ENCODE results near the gene ATP5F1E.
"Not testable (repeated sequence)": the region's sequence is repeated elsewhere in the genome, so short reads cannot be mapped to it uniquely, and the experiment has no call there.

Gene ATP5F1E

GRCh38 chr20:59019217-59019616 lies 12.9 kb downstream of the ATP5F1E start, which contains the start of gene TUBB1:
TSS of gene TUBB1 (plus strand) at chr20:59019429. CDS start at chr20:59019523, 94 bp downstream.
- DNase-seq (ENCODE audit: low read depth) = peak; percentile 43

- no peak for DNase-seq (ENCODE audit: low read depth)
Measured at GRCh38 chr20:59018817-59019216, 13.3 kb downstream of the ATP5F1E start.

- DNase-seq (ENCODE audit: low read depth) = no peak
Measured at GRCh38 chr20:59017493-59018231, 14.5 kb downstream of the ATP5F1E start.

GRCh38 chr20:59016795-59017492 lies 15.2 kb downstream of the ATP5F1E start:
- DNase-seq (ENCODE audit: low read depth) = no peak

GRCh38 chr20:59015812-59016711 lies 16.1 kb downstream of the ATP5F1E start:
- DNase-seq (ENCODE audit: low read depth) = no peak

GRCh38 chr20:59015411-59015810 lies 16.7 kb downstream of the ATP5F1E start:
- no peak for DNase-seq (ENCODE audit: low read depth)

- no peak for DNase-seq (ENCODE audit: low read depth)
Measured at GRCh38 chr20:59014680-59015389, 17.3 kb downstream of the ATP5F1E start.

GRCh38 chr20:59013959-59014608 lies 18.1 kb downstream of the ATP5F1E start:
- DNase-seq (ENCODE audit: low read depth) = no peak

- no peak for DNase-seq (ENCODE audit: low read depth)
Measured at GRCh38 chr20:59013031-59013951, 18.8 kb downstream of the ATP5F1E start.

GRCh38 chr20:59011874-59012157 lies 20.3 kb downstream of the ATP5F1E start:
- DNase-seq (ENCODE audit: low read depth) = not testable (repeated sequence)

- DNase-seq (ENCODE audit: low read depth) = peak; percentile 52
Measured at GRCh38 chr20:59010995-59011873, 20.9 kb downstream of the ATP5F1E start.

- DNase-seq (ENCODE audit: low read depth) = no peak
Measured at GRCh38 chr20:59010321-59010994, 21.7 kb downstream of the ATP5F1E start.

GRCh38 chr20:59008715-59009336 lies 23.3 kb downstream of the ATP5F1E start:
- DNase-seq (ENCODE audit: low read depth) = no peak

GRCh38 chr20:59007665-59008511 lies 24.2 kb downstream of the ATP5F1E start:
- no peak for DNase-seq (ENCODE audit: low read depth)

- no peak for DNase-seq (ENCODE audit: low read depth)
Measured at GRCh38 chr20:59006864-59007664, 25.1 kb downstream of the ATP5F1E start, which contains the start of gene CTSZ. TSS of gene CTSZ (minus strand) at chr20:59007254. CDS start at chr20:59007128, 126 bp downstream.

- DNase-seq (ENCODE audit: low read depth) = no peak
Measured at GRCh38 chr20:59006167-59006863, 25.8 kb downstream of the ATP5F1E start.

Measured in CMK (cell line).